Dendritic cell treated with granulocyte-macrophage colony-stimulating factor and Interleukin-4, amounts not matched to agents 40 ng/mL and 50 ng/mL, for 4 days (primary cell): ENCODE data around the gene CD99.
"Not testable (repeated sequence)": the region's sequence is repeated elsewhere in the genome, so short reads cannot be mapped to it uniquely, and the experiment has no call there.

Experiments used
- H3K27ac Mint-ChIP-seq: one replicate; pipeline ENCODE4 v1.8.0; 2022; ENCODE audit warnings: mild to moderate bottlenecking, mixed read lengths
- H3K27me3 Mint-ChIP-seq: one replicate; pipeline ENCODE4 v1.8.0; 2022; ENCODE audit warnings: mild to moderate bottlenecking, mixed read lengths
- H3K36me3 Mint-ChIP-seq: one replicate; pipeline ENCODE4 v1.8.0; 2022; ENCODE audit warnings: low read depth, mixed read lengths
- H3K4me1 Mint-ChIP-seq: one replicate; pipeline ENCODE4 v1.8.0; 2022; ENCODE audit warnings: low read depth, mixed read lengths
- H3K4me3 Mint-ChIP-seq: one replicate; pipeline ENCODE4 v1.8.0; 2022; ENCODE audit warnings: mild to moderate bottlenecking, moderate library complexity, mixed read lengths
- H3K9me3 Mint-ChIP-seq: one replicate; pipeline ENCODE4 v1.8.0; 2022; ENCODE audit warnings: mixed read lengths
- intact Hi-C: fragments of 100-400 bp; cut with micrococcal nuclease; formaldehyde crosslinking; loops from one replicate; pipeline ENCODE4 v1.15.0; 2022

CD99 gene

GRCh38 chrX:2712428-2712827, 21.3 kb downstream of the CD99 start:
- Mint-ChIP-seq H3K36me3 (peaks cover 45% of the 10 kb centered on the region), H3K4me1 (peaks cover 34% of the 10 kb centered on the region), H3K27ac (no peak overlapping the region), H3K27me3 (no peaks in the 10 kb centered on the region), H3K4me3 (no peak overlapping the region), H3K9me3 (no peaks in the 10 kb centered on the region)
- intact Hi-C loops = loop anchor here (5.0 kb wide), 1 partner anchor 100 kb away; no protein-coding TSS in a partner anchor

- no peak overlapping the region for H3K27ac Mint-ChIP-seq
- H3K9me3 Mint-ChIP-seq = no peaks in the 10 kb centered on the region
- intact Hi-C loops = loop anchor here (5.0 kb wide), 1 partner anchor 101 kb away; no protein-coding TSS in a partner anchor
- H3K4me3 Mint-ChIP-seq = no peak overlapping the region
- H3K36me3 Mint-ChIP-seq = peaks cover 53% of the 10 kb centered on the region
- no peaks in the 10 kb centered on the region for H3K27me3 Mint-ChIP-seq
- peaks cover 27% of the 10 kb centered on the region for H3K4me1 Mint-ChIP-seq
Measured at GRCh38 chrX:2712890-2713840, 22.1 kb downstream of the CD99 start.

- intact Hi-C loops = loop anchor here (5.0 kb wide), 1 partner anchor 102 kb away; no protein-coding TSS in a partner anchor
- Mint-ChIP-seq H3K4me3 (no peak overlapping the region), H3K27ac (no peak overlapping the region), H3K9me3 (no peaks in the 10 kb centered on the region), H3K27me3 (no peaks in the 10 kb centered on the region), H3K4me1 (peaks cover 13% of the 10 kb centered on the region), H3K36me3 (peaks cover 55% of the 10 kb centered on the region)
Measured at GRCh38 chrX:2714551-2714950, 23.5 kb downstream of the CD99 start.

DNA sequence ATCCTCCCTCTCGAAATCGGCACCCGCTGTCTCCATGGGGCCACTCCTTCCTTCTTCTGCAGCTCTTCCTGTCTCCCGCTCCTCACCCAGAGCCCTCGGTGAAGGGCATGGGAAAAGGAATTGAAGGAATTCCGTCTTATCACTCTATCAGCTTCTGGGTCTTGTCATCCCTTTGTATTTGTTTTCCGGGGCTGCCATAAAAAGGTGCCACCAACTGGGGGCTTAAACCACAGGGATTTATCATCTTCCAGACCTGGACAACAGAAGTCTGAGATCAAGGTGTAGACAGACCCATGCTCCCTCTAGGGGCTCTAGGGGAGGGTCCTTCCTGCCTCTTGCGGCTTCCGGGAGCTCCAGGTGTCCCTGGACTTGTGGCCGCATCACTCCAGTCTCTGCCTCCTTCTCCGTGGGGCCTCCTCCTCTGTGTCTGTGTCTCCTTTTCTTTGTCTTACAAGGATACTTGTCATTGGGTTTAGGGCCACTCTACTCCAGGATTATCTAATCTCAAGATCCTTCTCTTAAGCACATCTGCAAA, 24.0 kb downstream of the CD99 start:
- H3K36me3 Mint-ChIP-seq = peaks cover 61% of the 10 kb centered on the region
- no peak overlapping the region for H3K27ac Mint-ChIP-seq
- intact Hi-C loops = no loop called here
- no peak overlapping the region for H3K4me3 Mint-ChIP-seq
- H3K4me1 Mint-ChIP-seq = peaks cover 7% of the 10 kb centered on the region
- H3K27me3 Mint-ChIP-seq = no peaks in the 10 kb centered on the region
- no peaks in the 10 kb centered on the region for H3K9me3 Mint-ChIP-seq

DNA sequence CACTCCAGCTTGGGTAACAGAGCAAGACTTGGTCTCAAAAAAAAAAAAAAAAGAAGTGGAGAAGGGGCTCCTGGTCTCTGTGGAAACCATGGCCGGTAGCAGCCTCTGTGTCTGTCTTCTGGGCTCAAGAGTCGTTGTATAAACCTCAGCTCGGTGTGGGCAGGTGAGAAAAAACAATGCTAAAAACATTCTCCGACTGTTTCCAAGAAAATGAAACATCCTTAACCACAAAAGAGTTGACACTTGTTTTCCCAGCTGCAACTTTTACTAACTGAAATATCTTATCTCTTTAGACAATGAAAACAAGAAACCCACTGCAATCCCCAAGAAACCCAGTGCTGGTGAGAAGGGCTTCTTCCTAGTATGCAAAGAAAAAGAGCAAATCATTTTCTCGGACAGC, 26.2 kb downstream of the CD99 start:
- intact Hi-C loops = no loop called here
- Mint-ChIP-seq H3K27ac (no peak overlapping the region), H3K27me3 (no peaks in the 10 kb centered on the region), H3K36me3 (peaks cover 79% of the 10 kb centered on the region), H3K4me1 (no peaks in the 10 kb centered on the region), H3K4me3 (no peak overlapping the region), H3K9me3 (no peaks in the 10 kb centered on the region)

DNA sequence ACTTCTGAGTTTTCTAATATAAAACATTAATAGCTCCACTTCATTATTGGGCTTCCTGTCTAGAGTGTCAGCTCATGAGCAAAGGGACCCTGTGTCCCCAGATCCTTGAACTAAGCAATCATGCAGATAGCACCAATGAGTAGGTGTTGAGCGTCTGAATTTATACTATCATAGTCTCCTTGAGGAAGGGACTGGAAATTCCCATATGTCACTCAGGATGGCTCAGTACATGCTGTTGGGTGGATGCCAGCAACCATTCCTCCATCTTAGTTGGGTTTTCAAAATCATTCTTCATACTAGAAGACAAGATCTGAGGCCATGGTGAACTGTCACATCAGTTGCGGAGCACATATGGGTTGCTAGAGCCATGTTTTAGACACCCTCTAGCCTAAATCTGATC, 27.7 kb downstream of the CD99 start:
- intact Hi-C loops = no loop called here
- Mint-ChIP-seq H3K27ac (no peak overlapping the region), H3K4me1 (no peaks in the 10 kb centered on the region), H3K36me3 (peaks cover 94% of the 10 kb centered on the region), H3K27me3 (no peaks in the 10 kb centered on the region), H3K9me3 (no peaks in the 10 kb centered on the region), H3K4me3 (no peak overlapping the region)

GRCh38 chrX:2719774-2720447, 28.8 kb downstream of the CD99 start:
- Mint-ChIP-seq H3K27me3 (no peaks in the 10 kb centered on the region), H3K27ac (no peak overlapping the region), H3K9me3 (no peaks in the 10 kb centered on the region), H3K36me3 (peaks cover 96% of the 10 kb centered on the region), H3K4me3 (no peak overlapping the region), H3K4me1 (no peaks in the 10 kb centered on the region)
- intact Hi-C loops = loop anchor here (10.0 kb wide), 1 partner anchor 75 kb away; no protein-coding TSS in a partner anchor

- Mint-ChIP-seq H3K9me3 (no peaks in the 10 kb centered on the region), H3K27me3 (no peaks in the 10 kb centered on the region), H3K4me1 (no peaks in the 10 kb centered on the region), H3K4me3 (no peak overlapping the region), H3K36me3 (peaks cover 96% of the 10 kb centered on the region), H3K27ac (no peak overlapping the region)
- intact Hi-C loops = loop anchor here (10.0 kb wide), 1 partner anchor 79 kb away; no protein-coding TSS in a partner anchor
Measured at GRCh38 chrX:2723286-2723879, 32.3 kb downstream of the CD99 start.

DNA sequence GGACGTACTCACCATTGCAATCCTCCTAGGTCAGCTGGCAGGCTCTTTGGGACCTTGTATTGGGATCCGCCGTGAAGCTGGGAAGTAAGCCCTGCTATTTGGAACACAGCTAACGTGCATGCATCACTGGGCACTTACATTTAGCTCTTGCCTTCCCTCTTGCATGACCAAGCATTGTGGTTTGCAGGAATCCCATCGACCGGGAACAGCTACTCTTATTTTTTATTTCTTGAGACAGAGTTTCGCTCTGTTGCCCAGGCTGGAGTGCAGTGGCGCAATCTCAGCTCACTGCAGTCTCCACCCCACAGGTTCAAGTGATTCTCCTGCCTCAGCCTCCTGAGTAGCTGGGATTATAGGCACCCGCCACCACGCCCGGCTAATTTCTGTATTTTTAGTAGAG, 36.2 kb downstream of the CD99 start:
- H3K4me1 Mint-ChIP-seq, H3K4me3 Mint-ChIP-seq, H3K27ac Mint-ChIP-seq, H3K27me3 Mint-ChIP-seq, H3K9me3 Mint-ChIP-seq: not testable (repeated sequence)
- peaks cover 100% of the 10 kb centered on the region for H3K36me3 Mint-ChIP-seq
- intact Hi-C loops = loop anchor here (10.0 kb wide), 1 partner anchor 82 kb away; no protein-coding TSS in a partner anchor

- Mint-ChIP-seq H3K27me3 (no peaks in the 10 kb centered on the region), H3K36me3 (peaks cover 100% of the 10 kb centered on the region), H3K4me3 (no peak overlapping the region), H3K4me1 (peaks cover 15% of the 10 kb centered on the region), H3K27ac (peak overlapping the region; percentile 45), H3K9me3 (peaks cover 8% of the 10 kb centered on the region)
- intact Hi-C loops = no loop called here
Measured at GRCh38 chrX:2732076-2732475, 41.0 kb downstream of the CD99 start.

GRCh38 chrX:2732649-2733048, 41.6 kb downstream of the CD99 start:
- Mint-ChIP-seq H3K27ac (peak overlapping the region; percentile 45), H3K9me3 (peaks cover 8% of the 10 kb centered on the region), H3K36me3 (peaks cover 97% of the 10 kb centered on the region), H3K27me3 (no peaks in the 10 kb centered on the region), H3K4me3 (no peak overlapping the region), H3K4me1 (peaks cover 15% of the 10 kb centered on the region)
- intact Hi-C loops = no loop called here

DNA sequence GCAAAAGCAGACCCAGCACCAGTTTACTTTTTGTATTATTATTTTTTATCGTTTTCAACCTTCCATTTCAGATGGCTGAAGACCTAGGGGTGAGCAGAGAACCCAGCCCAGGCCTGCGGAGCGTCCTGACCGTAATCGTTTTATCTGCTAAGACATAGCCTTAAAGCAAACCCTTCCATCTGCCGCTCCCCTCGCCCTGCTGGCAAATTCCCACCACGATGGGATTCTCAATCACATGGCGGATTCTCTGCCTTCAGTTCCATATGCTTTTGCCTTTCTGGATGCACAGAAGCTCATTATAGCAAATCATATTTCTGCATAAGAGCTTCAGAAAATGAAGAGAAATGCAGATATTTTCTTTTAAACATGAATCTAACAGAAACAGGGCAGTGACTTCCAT, 42.2 kb downstream of the CD99 start:
- no peaks in the 10 kb centered on the region for H3K27me3 Mint-ChIP-seq
- H3K4me1 Mint-ChIP-seq = peaks cover 15% of the 10 kb centered on the region
- H3K27ac Mint-ChIP-seq = peak overlapping the region; percentile 45
- intact Hi-C loops = no loop called here
- H3K36me3 Mint-ChIP-seq = peaks cover 97% of the 10 kb centered on the region
- no peak overlapping the region for H3K4me3 Mint-ChIP-seq
- H3K9me3 Mint-ChIP-seq = peaks cover 8% of the 10 kb centered on the region

DNA sequence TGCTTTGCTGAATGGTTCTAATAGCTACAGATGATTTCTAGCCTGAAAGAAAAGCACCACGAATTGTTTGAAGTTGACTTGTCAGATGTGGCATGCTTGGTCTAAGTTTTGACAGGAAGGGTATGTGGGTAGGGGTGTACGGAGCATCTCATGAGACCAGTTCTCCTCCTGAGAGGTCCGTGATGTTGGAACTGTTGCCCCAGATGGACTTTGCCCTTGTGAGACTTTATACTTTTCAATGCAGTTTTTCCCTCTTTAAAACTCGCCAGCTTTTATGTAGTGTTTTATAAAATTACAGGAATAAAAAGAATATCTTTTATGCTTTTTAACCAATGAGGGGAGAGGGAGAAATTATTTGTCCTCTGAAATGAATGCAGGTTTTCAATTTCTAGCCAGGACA, 44.2 kb downstream of the CD99 start:
- Mint-ChIP-seq H3K27me3 (no peaks in the 10 kb centered on the region), H3K36me3 (peaks cover 95% of the 10 kb centered on the region), H3K27ac (no peak overlapping the region), H3K9me3 (peaks cover 8% of the 10 kb centered on the region), H3K4me3 (no peak overlapping the region), H3K4me1 (peaks cover 15% of the 10 kb centered on the region)
- intact Hi-C loops = no loop called here

GRCh38 chrX:2740672-2741071, 49.6 kb downstream of the CD99 start:
- H3K4me3 Mint-ChIP-seq = no peak overlapping the region
- H3K36me3 Mint-ChIP-seq = peaks cover 76% of the 10 kb centered on the region
- no peak overlapping the region for H3K27ac Mint-ChIP-seq
- H3K4me1 Mint-ChIP-seq = no peaks in the 10 kb centered on the region
- H3K27me3 Mint-ChIP-seq = no peaks in the 10 kb centered on the region
- H3K9me3 Mint-ChIP-seq = no peaks in the 10 kb centered on the region
- intact Hi-C loops = no loop called here
